HCT116 (cell line): ENCODE results near the gene FXYD6. TPM values are rescaled to one million over a fixed set of nuclear protein-coding genes. Genes with fewer than 3 reads are reported as not detected.

ENCODE experiments used
- ATAC-seq: fragments of 200-7000 bp; cut with Tn5 transposase; 2 replicates; pipeline ENCODE4 v1.9.1; 2020; ENCODE audit warnings: mild to moderate bottlenecking, moderate library complexity
- BruUV-seq: library from RNA; stranded (reverse); fragments of 400-500 nt; replicated peaks from 2 replicates; lab custom pipeline; 2021; lab: Mats Ljungman, UMichigan
- CTCF ChIA-PET: fragments of 300-600 bp; sonication (Branson Sonifier 250); formaldehyde crosslinking; loops from one replicate; lab custom pipeline; 2021; ENCODE audit warnings: antibody characterized with exemption; lab: Charles Lee
- POLR2A ChIA-PET: fragments of 300-600, 350-600 bp; sonication (Branson Sonifier 250); formaldehyde crosslinking; loops from one replicate; lab custom pipeline; 2021; ENCODE audit warnings: antibody characterized with exemption; lab: Charles Lee
- RAD21 ChIA-PET, 2 experiments: fragments of 300-600 bp; sonication (Branson Sonifier 250); formaldehyde crosslinking; loops; one replicate each; lab custom pipeline; 2023; ENCODE audit warnings: low total read pairs in 2 of 2; ENCODE audit not compliant: uncharacterized antibody in 2 of 2, unreplicated experiment in 2 of 2, low non-redundant PET in 1 of 2; lab: Charles Lee
- DNase-seq: peaks from one replicate; pipeline ENCODE4 v3.0.0-alpha.2; 2010; ENCODE audit warnings: low read depth, low spot score
- H2AFZ ChIP-seq: fragments of 200-600 bp; shearing (Covaris generic), sonication (generic); 2 replicates; pipeline ENCODE4 v1.6.1; 2017; ENCODE audit warnings: low read depth, mixed run types, mixed read lengths, antibody characterized with exemption, low read length; ENCODE audit not compliant: poor library complexity, severe bottlenecking
- H3K27ac ChIP-seq: 2 replicates; pipeline ENCODE4 v1.5.1; 2012; ENCODE audit warnings: low read depth, low read length
- H3K27me3 ChIP-seq: fragments of 200-600 bp; sonication (generic); 2 replicates; pipeline ENCODE4 v1.6.1; 2016; ENCODE audit warnings: mixed run types, low read length, mixed read lengths; ENCODE audit not compliant: insufficient read depth
- H3K36me3 ChIP-seq, 2 experiments: fragments of 200-500 bp in 1 of 2; fragments of 200-600 bp in 1 of 2; sonication (Bioruptor generic) in 1 of 2; sonication (generic) in 1 of 2; 2 replicates each; pipeline versions ENCODE4 v1.5.1 to v1.6.1; 2014 to 2016; ENCODE audit warnings: low read length in 2 of 2, inconsistent platforms in 1 of 2, mixed read lengths in 1 of 2, mixed run types in 1 of 2; ENCODE audit not compliant: insufficient read depth in 2 of 2, control insufficient read depth in 1 of 2
- H3K4me1 ChIP-seq, 2 experiments: fragments of 200-600 bp in 1 of 2; sonication (generic) in 1 of 2; 2 replicates each; pipeline versions ENCODE4 v1.5.1 to v1.6.1; 2012 to 2017; ENCODE audit warnings: low read length in 2 of 2, inconsistent platforms in 1 of 2, mild to moderate bottlenecking in 1 of 2, mixed read lengths in 1 of 2, mixed run types in 1 of 2, moderate library complexity in 1 of 2; ENCODE audit not compliant: insufficient read depth in 2 of 2, control insufficient read depth in 1 of 2
- H3K4me2 ChIP-seq: fragments of 200-600 bp; sonication (generic); 2 replicates; pipeline ENCODE4 v1.6.1; 2017; ENCODE audit warnings: mixed run types, low read length, mixed read lengths
- H3K4me3 ChIP-seq, 2 experiments: fragments of 200-600 bp in 1 of 2; sonication (generic) in 1 of 2; replicated peaks in 1 of 2; 2 replicates each; pipeline ENCODE4 v1.5.1; 2011 to 2016; ENCODE audit warnings: low read length in 2 of 2, control low read depth in 1 of 2, low read depth in 1 of 2, mild to moderate bottlenecking in 1 of 2, mixed read lengths in 1 of 2, mixed run types in 1 of 2
- H3K79me2 ChIP-seq: fragments of 200-600 bp; sonication (generic); 2 replicates; pipeline ENCODE4 v1.6.1; 2017; ENCODE audit warnings: mild to moderate bottlenecking, mixed run types, low read length, moderate library complexity, mixed read lengths; ENCODE audit not compliant: insufficient read depth
- H3K9ac ChIP-seq: fragments of 200-600 bp; sonication (generic); 2 replicates; pipeline ENCODE4 v1.6.1; 2016; ENCODE audit warnings: low read length, mixed read lengths
- H3K9me2 ChIP-seq: fragments of 200-600 bp; sonication (generic), shearing (Covaris generic); 2 replicates; pipeline ENCODE4 v1.6.1; 2017; ENCODE audit warnings: mixed run types, mild to moderate bottlenecking, moderate library complexity; ENCODE audit not compliant: insufficient read depth
- H3K9me3 ChIP-seq, 2 experiments: fragments of 200-500 bp in 1 of 2; fragments of 200-600 bp in 1 of 2; sonication (Bioruptor generic) in 1 of 2; sonication (generic) in 1 of 2; 2 replicates each; pipeline ENCODE4 v1.6.1; 2014 to 2017; ENCODE audit warnings: low read length in 2 of 2, mixed read lengths in 2 of 2, inconsistent platforms in 1 of 2, low read depth in 1 of 2, mild to moderate bottlenecking in 1 of 2, mixed run types in 1 of 2, moderate library complexity in 1 of 2; ENCODE audit not compliant: control insufficient read depth in 1 of 2, insufficient read depth in 1 of 2
- H4K20me1 ChIP-seq: fragments of 200-600 bp; sonication (generic), shearing (Covaris generic); 2 replicates; pipeline ENCODE4 v1.6.1; 2017; ENCODE audit warnings: mixed run types, mild to moderate bottlenecking, moderate library complexity; ENCODE audit not compliant: insufficient read depth
- CBX3 ChIP-seq: IDR thresholded peaks from 2 replicates; pipeline ENCODE4 v1.6.1; 2012; ENCODE audit warnings: low read depth
- CTCF ChIP-seq, 3 experiments: fragments of 200-600 bp in 1 of 3; sonication (generic) in 1 of 3; IDR thresholded peaks in 2 of 3; conservative IDR thresholded peaks in 1 of 3; 2 replicates each; pipeline ENCODE4 v1.5.1; 2012 to 2017; ENCODE audit warnings: low read depth in 2 of 3, low read length in 2 of 3, antibody characterized with exemption in 1 of 3, borderline replicate concordance in 1 of 3, control low read depth in 1 of 3, mild to moderate bottlenecking in 1 of 3, mixed read lengths in 1 of 3, mixed run types in 1 of 3, moderate library complexity in 1 of 3; ENCODE audit not compliant: insufficient read depth in 1 of 3
- EGR1 ChIP-seq: IDR thresholded peaks from 2 replicates; pipeline ENCODE4 v1.6.1; 2012; ENCODE audit warnings: low read depth
- EZH2 ChIP-seq: fragments of 200-600 bp; sonication (generic); IDR thresholded peaks from 2 replicates; pipeline ENCODE4 v1.6.1; 2017; ENCODE audit warnings: antibody characterized with exemption, mixed run types
- JUND ChIP-seq: IDR thresholded peaks from 2 replicates; pipeline ENCODE4 v1.6.1; 2012
- POLR2A ChIP-seq: IDR thresholded peaks from 2 replicates; pipeline ENCODE4 v1.7.0; 2011; ENCODE audit warnings: borderline replicate concordance; ENCODE audit not compliant: insufficient read depth, insufficient read length; ENCODE audit errors: extremely low read depth
- RAD21 ChIP-seq: IDR thresholded peaks from 2 replicates; pipeline ENCODE4 v1.6.1; 2012; ENCODE audit warnings: low read depth, mild to moderate bottlenecking
- TCF7L2 ChIP-seq: IDR thresholded peaks from 2 replicates; pipeline ENCODE4 v1.7.0; 2011; ENCODE audit warnings: borderline replicate concordance, inconsistent platforms; ENCODE audit not compliant: insufficient read depth, insufficient read length; ENCODE audit errors: extremely low read depth
- YY1 ChIP-seq: IDR thresholded peaks from 2 replicates; pipeline ENCODE4 v1.6.1; 2011; ENCODE audit warnings: low read length, low read depth, moderate library complexity, mild to moderate bottlenecking; ENCODE audit not compliant: insufficient replicate concordance; ENCODE audit errors: extremely low read depth
- ZBTB33 ChIP-seq: IDR thresholded peaks from 2 replicates; pipeline ENCODE4 v1.6.1; 2011; ENCODE audit warnings: mild to moderate bottlenecking, low read length, moderate library complexity; ENCODE audit not compliant: insufficient replicate concordance; ENCODE audit errors: extremely low read depth
- ZFX ChIP-seq: fragments of 450-650 bp; IDR thresholded peaks from 2 replicates; pipeline ENCODE4 v1.6.1; 2017
- ZNF274 ChIP-seq: fragments of 200-500 bp; sonication (Bioruptor generic); IDR thresholded peaks from 2 replicates; pipeline ENCODE4 v1.6.1; 2014; ENCODE audit warnings: mild to moderate bottlenecking, low read depth, low read length, inconsistent platforms
- intact Hi-C: fragments of 100-400 bp; cut with micrococcal nuclease; formaldehyde crosslinking; loops from 2 replicates; pipeline ENCODE4 v1.10.0; 2022
- total RNA-seq: library from RNA; stranded (reverse); gene quantifications from one replicate; pipeline ENCODE4 v1.2.1, GENCODE V29; 2021; ENCODE audit not compliant: unreplicated experiment

The FXYD6 gene
- total RNA-seq, 1 experiment from 2014 or later: 2.5 TPM

GRCh38 chr11:117814766-117815261, 61.6 kb downstream of the FXYD6 start:
- H3K4me1 ChIP-seq: peaks cover 15 to 56% of the 10 kb centered on the region in 2 experiments
- no peak overlapping the region for H3K27ac ChIP-seq
- no peaks in the 10 kb centered on the region for H3K36me3 ChIP-seq
- no TSS peak for BruUV-seq
- H3K79me2 ChIP-seq: no peaks in the 10 kb centered on the region
- TF ChIP-seq TCF7L2: no peak
- TF ChIP-seq RAD21: no peak
- TF ChIP-seq, all 23 proteins: peak for 0
- ATAC-seq (no peak), DNase-seq (no peak)
- intact Hi-C loops: no loop called here
- Histone ChIP-seq H3K4me3 (no peak overlapping the region), H3K27me3 (no peaks in the 10 kb centered on the region), H2AFZ (no peak overlapping the region), H3K9me2 (no peaks in the 10 kb centered on the region), H3K4me2 (no peak overlapping the region), H4K20me1 (no peaks in the 10 kb centered on the region), H3K9me3 (no peaks in the 10 kb centered on the region), H3K9ac (no peak overlapping the region)
- RAD21 ChIA-PET: no interaction called here
- POLR2A ChIA-PET: no interaction called here
- CTCF ChIA-PET: interaction anchor here (3.8 to 5.4 kb wide), 2 partner anchors 239 to 387 kb away, joined by 25 to 87 read pairs; no protein-coding TSS in a partner anchor

GRCh38 chr11:117814204-117814765, 62.2 kb downstream of the FXYD6 start:
- Histone ChIP-seq H3K79me2 (no peaks in the 10 kb centered on the region), H3K9me3 (no peaks in the 10 kb centered on the region), H4K20me1 (no peaks in the 10 kb centered on the region), H3K4me1 (peaks cover 15 to 57% of the 10 kb centered on the region in 2 experiments), H3K27me3 (no peaks in the 10 kb centered on the region), H3K9me2 (no peaks in the 10 kb centered on the region), H3K27ac (no peak overlapping the region), H3K9ac (no peak overlapping the region), H2AFZ (no peak overlapping the region), H3K36me3 (no peaks in the 10 kb centered on the region), H3K4me2 (no peak overlapping the region), H3K4me3 (no peak overlapping the region)
- BruUV-seq: no TSS peak
- intact Hi-C loops: no loop called here
- RAD21 ChIA-PET: no interaction called here
- POLR2A ChIA-PET: no interaction called here
- CTCF ChIA-PET: interaction anchor here (3.8 to 5.4 kb wide), 2 partner anchors 240 to 386 kb away, joined by 25 to 87 read pairs; no protein-coding TSS in a partner anchor
- no peak for DNase-seq
- ATAC-seq: no peak
- TF ChIP-seq RAD21: no peak
- no peak for TF ChIP-seq ZFX
- no peak for TF ChIP-seq YY1
- no peak for TF ChIP-seq CTCF (IDR thresholded peaks at IDR 0.05 in 2 of 3, conservative IDR thresholded peaks at IDR 0.05 in 1 of 3; ENCODE audit: borderline replicate concordance in 1 of 3, insufficient read depth in 1 of 3, low read depth in 2 of 3, low read length in 2 of 3)
- TF ChIP-seq CBX3: no peak
- no peak for TF ChIP-seq ZBTB33
- no peak for TF ChIP-seq EZH2
- TF ChIP-seq ZNF274: no peak
- TF ChIP-seq POLR2A: no peak
- TF ChIP-seq JUND: no peak
- no peak for TF ChIP-seq EGR1
